ENCODE measurements around the gene AFF1. TPM values are rescaled to one million over a fixed set of nuclear protein-coding genes. Genes with fewer than 3 reads are reported as not detected.
A peak's percentile ranks its signal among the peaks of the same experiment; 100 is the strongest.

Gene AFF1
- total and polyA plus RNA-seq, 4 experiments from 2014 or later: 13.6 to 108 (median 66.4) TPM

- H3K4me3 ChIP-seq (ENCODE audit: low read length in 2 of 2): no peak overlapping the region
- DNase-seq: no peak
- no peaks in the 10 kb centered on the region for H3K27me3 Mint-ChIP-seq
- no peak overlapping the region for H3K4me3 Mint-ChIP-seq
- H3K9me3 Mint-ChIP-seq: peaks cover 0 to 4% (median 0%) of the 10 kb centered on the region in 8 donors
- peaks cover 30 to 50% (median 34%) of the 10 kb centered on the region in 4 donors for H3K4me1 Mint-ChIP-seq
- ChIA-PET POLR2A (ENCODE audit: partially characterized antibody) (no interaction called here), CTCF (ENCODE audit: partially characterized antibody) (interaction anchor here (0.9 to 1.2 kb wide), 2 partner anchors 41 to 611 kb away, joined by 3 to 4 read pairs; no protein-coding TSS in a partner anchor)
- H3K36me3 Mint-ChIP-seq: peaks cover 50 to 63% of the 10 kb centered on the region in 2 donors
- H3K9me3 ChIP-seq (ENCODE audit: control insufficient read depth in 1 of 2, low read length in 2 of 2): no peaks in the 10 kb centered on the region
- H3K4me1 ChIP-seq (ENCODE audit: insufficient read depth, low read length): peaks cover 25% of the 10 kb centered on the region
- peaks cover 18% of the 10 kb centered on the region for H3K36me3 ChIP-seq (ENCODE audit: insufficient read depth, low read length)
- H3K27ac Mint-ChIP-seq: peak overlapping the region in 4 of 7 donors; percentile 17 to 86 (median 50)
- no peaks in the 10 kb centered on the region for H3K27me3 ChIP-seq (ENCODE audit: insufficient read depth, low read length)
- no peak overlapping the region for H3K27ac ChIP-seq (ENCODE audit: low read depth, low read length)
- intact Hi-C loops (cut with micrococcal nuclease): no loop called here
These were observed 174.3 kb downstream of the AFF1 start for GRCh38 chr4:87109121-87109520.

- Histone ChIP-seq H3K36me3 (ENCODE audit: insufficient read depth, low read length) (peaks cover 23% of the 10 kb centered on the region), H3K9me3 (ENCODE audit: control insufficient read depth in 1 of 2, low read length in 2 of 2) (no peaks in the 10 kb centered on the region), H3K27ac (ENCODE audit: low read depth, low read length) (no peak overlapping the region), H3K4me1 (ENCODE audit: insufficient read depth, low read length) (peaks cover 17% of the 10 kb centered on the region), H3K4me3 (ENCODE audit: low read length in 2 of 2) (no peak overlapping the region), H3K27me3 (ENCODE audit: insufficient read depth, low read length) (no peaks in the 10 kb centered on the region)
- CTCF ChIA-PET (ENCODE audit: partially characterized antibody): interaction anchor here (1.2 to 1.5 kb wide), 2 partner anchors 18 to 175 kb away, joined by 3 to 5 read pairs; partner anchors contain the start of gene AFF1
- Mint-ChIP-seq H3K36me3 (peaks cover 54 to 71% of the 10 kb centered on the region in 2 donors), H3K9me3 (peaks cover 0 to 6% (median 0%) of the 10 kb centered on the region in 8 donors), H3K27me3 (no peaks in the 10 kb centered on the region), H3K27ac (peak overlapping the region in 2 of 7 donors; percentile 34 to 37), H3K4me1 (peaks cover 22 to 42% (median 25%) of the 10 kb centered on the region in 4 donors), H3K4me3 (no peak overlapping the region)
- DNase-seq: no peak
- POLR2A ChIA-PET (ENCODE audit: partially characterized antibody): no interaction called here
- intact Hi-C loops (cut with micrococcal nuclease): no loop called here
These were observed 175.1 kb downstream of the AFF1 start for GRCh38 chr4:87109945-87110344.

GRCh38 chr4:87112063-87112462 is 177.3 kb downstream of the AFF1 start:
- H3K4me1 Mint-ChIP-seq: peaks cover 12 to 28% (median 15%) of the 10 kb centered on the region in 4 donors
- no peaks in the 10 kb centered on the region for H3K27me3 ChIP-seq (ENCODE audit: insufficient read depth, low read length)
- H3K36me3 ChIP-seq (ENCODE audit: insufficient read depth, low read length): peaks cover 41% of the 10 kb centered on the region
- H3K9me3 Mint-ChIP-seq: peaks cover 0 to 6% (median 0%) of the 10 kb centered on the region in 8 donors
- no peak for DNase-seq
- no peak overlapping the region for H3K4me3 ChIP-seq (ENCODE audit: low read length in 2 of 2)
- peaks cover 8% of the 10 kb centered on the region for H3K4me1 ChIP-seq (ENCODE audit: insufficient read depth, low read length)
- POLR2A ChIA-PET (ENCODE audit: partially characterized antibody): no interaction called here
- no peaks in the 10 kb centered on the region for H3K27me3 Mint-ChIP-seq
- H3K27ac ChIP-seq (ENCODE audit: low read depth, low read length): no peak overlapping the region
- H3K9me3 ChIP-seq (ENCODE audit: control insufficient read depth in 1 of 2, low read length in 2 of 2): no peaks in the 10 kb centered on the region
- CTCF ChIA-PET (ENCODE audit: partially characterized antibody): no interaction called here
- peak overlapping the region in 1 of 8 donors; percentile 52 for H3K4me3 Mint-ChIP-seq
- peak overlapping the region in 2 of 7 donors; percentile 7 to 74 for H3K27ac Mint-ChIP-seq
- H3K36me3 Mint-ChIP-seq: peaks cover 60 to 77% of the 10 kb centered on the region in 2 donors
- intact Hi-C loops (cut with micrococcal nuclease): no loop called here

- peaks cover 0 to 6% (median 0%) of the 10 kb centered on the region in 8 donors for H3K9me3 Mint-ChIP-seq
- POLR2A ChIA-PET (ENCODE audit: partially characterized antibody): no interaction called here
- peaks cover 53 to 74% of the 10 kb centered on the region in 2 donors for H3K36me3 Mint-ChIP-seq
- H3K27ac Mint-ChIP-seq: peak overlapping the region in 1 of 7 donors; percentile 22
- H3K4me1 Mint-ChIP-seq: peaks cover 7 to 20% (median 9%) of the 10 kb centered on the region in 4 donors
- CTCF ChIA-PET (ENCODE audit: partially characterized antibody): interaction anchor here (1.5 to 3.4 kb wide), 2 partner anchors 192 kb away, joined by 6 to 17 read pairs; no protein-coding TSS in a partner anchor
- Histone ChIP-seq H3K4me3 (ENCODE audit: low read length in 2 of 2) (no peak overlapping the region), H3K27me3 (ENCODE audit: insufficient read depth, low read length) (no peaks in the 10 kb centered on the region), H3K4me1 (ENCODE audit: insufficient read depth, low read length) (no peaks in the 10 kb centered on the region), H3K27ac (ENCODE audit: low read depth, low read length) (no peak overlapping the region), H3K9me3 (ENCODE audit: control insufficient read depth in 1 of 2, low read length in 2 of 2) (no peaks in the 10 kb centered on the region), H3K36me3 (ENCODE audit: insufficient read depth, low read length) (peaks cover 28% of the 10 kb centered on the region)
- no peaks in the 10 kb centered on the region for H3K27me3 Mint-ChIP-seq
- DNase-seq: no peak
- intact Hi-C loops (cut with micrococcal nuclease): no loop called here
- H3K4me3 Mint-ChIP-seq: no peak overlapping the region
These were observed 179.6 kb downstream of the AFF1 start for GRCh38 chr4:87114245-87115062.

- Mint-ChIP-seq H3K4me1 (peaks cover 15 to 37% (median 20%) of the 10 kb centered on the region in 4 donors), H3K36me3 (peaks cover 61 to 86% of the 10 kb centered on the region in 2 donors), H3K9me3 (peaks cover 0 to 6% (median 0%) of the 10 kb centered on the region in 8 donors), H3K27ac (peak overlapping the region in 1 of 7 donors; percentile 7), H3K27me3 (no peaks in the 10 kb centered on the region), H3K4me3 (no peak overlapping the region)
- CTCF ChIA-PET (ENCODE audit: partially characterized antibody): interaction anchor here (1.8 to 3.4 kb wide), 3 partner anchors 11 to 194 kb away, joined by 5 to 17 read pairs (median 17); no protein-coding TSS in a partner anchor
- peaks cover 31% of the 10 kb centered on the region for H3K36me3 ChIP-seq (ENCODE audit: insufficient read depth, low read length)
- H3K27ac ChIP-seq (ENCODE audit: low read depth, low read length): no peak overlapping the region
- no peaks in the 10 kb centered on the region for H3K9me3 ChIP-seq (ENCODE audit: control insufficient read depth in 1 of 2, low read length in 2 of 2)
- H3K4me1 ChIP-seq (ENCODE audit: insufficient read depth, low read length): peaks cover 3% of the 10 kb centered on the region
- H3K4me3 ChIP-seq (ENCODE audit: low read length in 2 of 2): no peak overlapping the region
- POLR2A ChIA-PET (ENCODE audit: partially characterized antibody): no interaction called here
- intact Hi-C loops (cut with micrococcal nuclease): no loop called here
- no peaks in the 10 kb centered on the region for H3K27me3 ChIP-seq (ENCODE audit: insufficient read depth, low read length)
- no peak for DNase-seq
These were observed 181.4 kb downstream of the AFF1 start for GRCh38 chr4:87116231-87116630.

GRCh38 chr4:87117051-87117731 is 182.4 kb downstream of the AFF1 start:
- no peaks in the 10 kb centered on the region for H3K27me3 Mint-ChIP-seq
- peak overlapping the region in 3 of 7 donors; percentile 47 to 74 (median 66) for H3K27ac Mint-ChIP-seq
- H3K27me3 ChIP-seq (ENCODE audit: insufficient read depth, low read length): no peaks in the 10 kb centered on the region
- peaks cover 13% of the 10 kb centered on the region for H3K4me1 ChIP-seq (ENCODE audit: insufficient read depth, low read length)
- CTCF ChIA-PET (ENCODE audit: partially characterized antibody): interaction anchor here (1.2 to 3.4 kb wide), 3 partner anchors 24 to 195 kb away, joined by 3 to 17 read pairs (median 17); no protein-coding TSS in a partner anchor
- POLR2A ChIA-PET (ENCODE audit: partially characterized antibody): no interaction called here
- intact Hi-C loops (cut with micrococcal nuclease): no loop called here
- H3K27ac ChIP-seq (ENCODE audit: low read depth, low read length): no peak overlapping the region
- peaks cover 0 to 2% (median 0%) of the 10 kb centered on the region in 8 donors for H3K9me3 Mint-ChIP-seq
- H3K36me3 ChIP-seq (ENCODE audit: insufficient read depth, low read length): peaks cover 31% of the 10 kb centered on the region
- no peaks in the 10 kb centered on the region for H3K9me3 ChIP-seq (ENCODE audit: control insufficient read depth in 1 of 2, low read length in 2 of 2)
- no peak for DNase-seq
- peaks cover 58 to 85% of the 10 kb centered on the region in 2 donors for H3K36me3 Mint-ChIP-seq
- H3K4me3 Mint-ChIP-seq: no peak overlapping the region
- H3K4me3 ChIP-seq (ENCODE audit: low read length in 2 of 2): no peak overlapping the region
- H3K4me1 Mint-ChIP-seq: peaks cover 15 to 42% (median 22%) of the 10 kb centered on the region in 4 donors

- peak overlapping the region in 2 of 7 donors; percentile 19 to 47 for H3K27ac Mint-ChIP-seq
- peaks cover 0 to 2% (median 0%) of the 10 kb centered on the region in 8 donors for H3K9me3 Mint-ChIP-seq
- no peak overlapping the region for H3K4me3 ChIP-seq (ENCODE audit: low read length in 2 of 2)
- ChIA-PET CTCF (ENCODE audit: partially characterized antibody) (interaction anchor here (1.2 to 3.4 kb wide), 3 partner anchors 25 to 195 kb away, joined by 3 to 17 read pairs (median 17); no protein-coding TSS in a partner anchor), POLR2A (ENCODE audit: partially characterized antibody) (no interaction called here)
- no peak overlapping the region for H3K27ac ChIP-seq (ENCODE audit: low read depth, low read length)
- H3K4me3 Mint-ChIP-seq: no peak overlapping the region
- peaks cover 15% of the 10 kb centered on the region for H3K4me1 ChIP-seq (ENCODE audit: insufficient read depth, low read length)
- H3K27me3 Mint-ChIP-seq: no peaks in the 10 kb centered on the region
- peaks cover 31% of the 10 kb centered on the region for H3K36me3 ChIP-seq (ENCODE audit: insufficient read depth, low read length)
- no peaks in the 10 kb centered on the region for H3K9me3 ChIP-seq (ENCODE audit: control insufficient read depth in 1 of 2, low read length in 2 of 2)
- no peak for DNase-seq
- H3K4me1 Mint-ChIP-seq: peaks cover 16 to 42% (median 23%) of the 10 kb centered on the region in 4 donors
- intact Hi-C loops (cut with micrococcal nuclease): no loop called here
- no peaks in the 10 kb centered on the region for H3K27me3 ChIP-seq (ENCODE audit: insufficient read depth, low read length)
- peaks cover 53 to 85% of the 10 kb centered on the region in 2 donors for H3K36me3 Mint-ChIP-seq
These were observed 182.9 kb downstream of the AFF1 start for GRCh38 chr4:87117732-87118075.
